Smooth muscle cell (in vitro differentiated cells): ENCODE measurements around the gene ABCC1. TPM values are rescaled to one million over a fixed set of nuclear protein-coding genes. Genes with fewer than 3 reads are reported as not detected.

ENCODE experiments used
- DNase-seq: peaks from one replicate; lab custom pipeline; 2025; ENCODE audit not compliant: unreplicated experiment; lab: John Stamatoyannopoulos, UW
- H2AFZ ChIP-seq: fragments of 200-600 bp; sonication (generic); 2 replicates; pipeline ENCODE4 v1.6.0; 2016; ENCODE audit warnings: antibody characterized with exemption, low read depth, mild to moderate bottlenecking
- H3F3A ChIP-seq: fragments of 200-600 bp; sonication (generic); 2 replicates; pipeline ENCODE4 v1.6.0; 2017; ENCODE audit warnings: antibody characterized with exemption, low read depth
- H3K27ac ChIP-seq: fragments of 200-600 bp; sonication (generic); 2 replicates; pipeline ENCODE4 v1.5.1; 2016; ENCODE audit warnings: low read depth, mild to moderate bottlenecking
- H3K27me3 ChIP-seq: fragments of 200-600 bp; sonication (generic); 2 replicates; pipeline ENCODE4 v1.6.1; 2016; ENCODE audit warnings: low read depth, mild to moderate bottlenecking
- H3K36me3 ChIP-seq: fragments of 200-600 bp; sonication (generic); 2 replicates; pipeline ENCODE4 v1.5.1; 2016; ENCODE audit warnings: low read depth
- H3K4me1 ChIP-seq: fragments of 200-600 bp; sonication (generic); 2 replicates; pipeline ENCODE4 v1.5.1; 2016; ENCODE audit warnings: low read depth
- H3K4me2 ChIP-seq: fragments of 200-600 bp; sonication (generic); 2 replicates; pipeline ENCODE4 v1.6.0; 2016; ENCODE audit warnings: mild to moderate bottlenecking
- H3K4me3 ChIP-seq: fragments of 200-600 bp; sonication (generic); 2 replicates; pipeline ENCODE4 v1.5.1; 2016; ENCODE audit warnings: mild to moderate bottlenecking
- H3K79me2 ChIP-seq: fragments of 200-600 bp; sonication (generic); 2 replicates; pipeline ENCODE4 v1.6.0; 2016; ENCODE audit warnings: low read depth, mild to moderate bottlenecking
- H3K9ac ChIP-seq: fragments of 200-600 bp; sonication (generic); 2 replicates; pipeline ENCODE4 v1.6.0; 2016; ENCODE audit warnings: low read depth
- H3K9me3 ChIP-seq: fragments of 200-600 bp; sonication (generic); replicated peaks from 2 replicates; pipeline ENCODE4 v1.5.1; 2016; ENCODE audit warnings: low read depth
- H4K20me1 ChIP-seq: fragments of 200-600 bp; sonication (generic); 2 replicates; pipeline ENCODE4 v1.6.0; 2016; ENCODE audit warnings: low read depth
- CTCF ChIP-seq: fragments of 200-600 bp; sonication (generic); IDR thresholded peaks from 2 replicates; pipeline ENCODE4 v1.5.1; 2017; ENCODE audit warnings: borderline replicate concordance, mild to moderate bottlenecking, antibody characterized with exemption; ENCODE audit not compliant: insufficient read depth, poor library complexity, severe bottlenecking
- WGBS: methylation state at CpG from one replicate; pipeline ENCODE4 v1.1.7; 2016; ENCODE audit warnings: low lambda C conversion rate; 5-methylcytosine and 5-hydroxymethylcytosine counted together
- polyA plus RNA-seq: library from polyadenylated mRNA; unstranded; fragments of >200 nt; fragmentation: Nextera tagmentation; extraction: Ambion mirVana; gene quantifications from 2 replicates; pipeline ENCODE4 v1.2.1, GENCODE V29; 2016
- total RNA-seq: library from RNA; depleted of rRNA; stranded (reverse); fragments of >200 nt; gene quantifications from 2 replicates; pipeline ENCODE4 v1.2.3, GENCODE V29; 2014

Gene ABCC1
- total and polyA plus RNA-seq, 2 experiments from 2014 or later: 10.2 to 22.7 TPM

GRCh38 chr16:16143931-16144330 lies 194.5 kb downstream of the ABCC1 start:
- Histone ChIP-seq H3F3A (no peaks in the 10 kb centered on the region), H3K27ac (no peak overlapping the region)

DNA sequence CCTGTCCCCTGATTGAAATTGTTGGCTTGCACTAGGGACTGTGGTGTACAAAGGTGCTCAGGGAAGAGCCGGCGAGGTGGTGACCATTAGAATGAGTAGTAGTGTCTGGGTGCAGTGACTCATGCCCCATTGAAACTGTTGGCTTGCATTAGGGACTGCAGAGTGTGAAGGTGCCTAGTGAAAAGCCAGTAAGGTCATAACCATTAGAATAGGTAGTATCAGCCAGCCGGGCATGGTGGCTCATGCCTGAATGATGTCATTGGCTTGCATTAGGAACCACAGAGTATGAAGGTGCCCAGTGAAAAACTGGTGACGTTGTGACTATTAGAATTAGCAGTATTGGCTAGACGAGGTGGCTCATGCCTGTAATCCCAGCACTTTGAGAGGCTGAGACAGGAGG lies 195.0 kb downstream of the ABCC1 start:
- no peak overlapping the region for H3K4me3 ChIP-seq
- no peaks in the 10 kb centered on the region for H3K9me3 ChIP-seq
- TF ChIP-seq CTCF: no peak
- no peak overlapping the region for H3K27ac ChIP-seq
- DNase-seq: no peak
- WGBS: 78% methylated on average over 5 of the region's 5 CpGs
- no peak overlapping the region for H2AFZ ChIP-seq
- H3K79me2 ChIP-seq: no peaks in the 10 kb centered on the region
- no peaks in the 10 kb centered on the region for H3K36me3 ChIP-seq
- H3K27me3 ChIP-seq: no peaks in the 10 kb centered on the region
- H3K4me2 ChIP-seq: no peak overlapping the region
- H4K20me1 ChIP-seq: no peaks in the 10 kb centered on the region
- no peaks in the 10 kb centered on the region for H3K4me1 ChIP-seq
- H3K9ac ChIP-seq: no peak overlapping the region
- no peaks in the 10 kb centered on the region for H3F3A ChIP-seq

More at GRCh38 chr16:16143931-16144330, 194.5 kb downstream of the ABCC1 start:
- Histone ChIP-seq H3K36me3 (no peaks in the 10 kb centered on the region), H2AFZ (no peak overlapping the region), H3K9me3 (no peaks in the 10 kb centered on the region), H4K20me1 (no peaks in the 10 kb centered on the region), H3K9ac (no peak overlapping the region), H3K4me3 (no peak overlapping the region), H3K4me1 (no peaks in the 10 kb centered on the region), H3K79me2 (no peaks in the 10 kb centered on the region), H3K4me2 (no peak overlapping the region), H3K27me3 (no peaks in the 10 kb centered on the region)
- no peak for DNase-seq
- 97% methylated on average over 8 of the region's 8 CpGs for WGBS
- no peak for TF ChIP-seq CTCF

DNA sequence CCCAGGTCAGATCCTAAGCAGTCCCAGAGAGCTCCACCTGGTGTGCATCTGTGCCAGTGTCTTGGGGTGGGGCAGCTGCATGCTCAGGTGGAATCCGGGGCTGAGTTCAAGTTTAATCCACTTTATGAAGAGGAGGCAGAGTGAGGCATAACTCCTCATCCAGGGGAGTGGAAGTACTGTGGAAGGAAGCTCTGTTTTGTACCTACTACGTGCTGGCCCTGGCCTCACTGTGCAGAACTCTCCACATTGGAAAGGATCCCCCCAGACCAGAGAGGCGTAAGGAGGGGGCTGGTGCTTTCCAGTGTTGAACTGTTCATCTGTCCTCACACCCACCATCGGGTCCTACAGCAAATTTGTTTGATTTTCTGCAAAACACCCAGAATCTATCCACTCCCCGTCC lies 195.9 kb downstream of the ABCC1 start:
- DNase-seq: no peak
- no peak for TF ChIP-seq CTCF
- H3K9me3 ChIP-seq: no peaks in the 10 kb centered on the region
- no peaks in the 10 kb centered on the region for H3F3A ChIP-seq
- no peak overlapping the region for H3K9ac ChIP-seq
- H3K4me2 ChIP-seq: no peak overlapping the region
- H3K36me3 ChIP-seq: no peaks in the 10 kb centered on the region
- H3K27me3 ChIP-seq: no peaks in the 10 kb centered on the region
- no peaks in the 10 kb centered on the region for H3K79me2 ChIP-seq
- 95% methylated on average over 5 of the region's 5 CpGs for WGBS
- no peak overlapping the region for H3K4me3 ChIP-seq
- H3K27ac ChIP-seq: no peak overlapping the region
- no peaks in the 10 kb centered on the region for H4K20me1 ChIP-seq
- H3K4me1 ChIP-seq: no peaks in the 10 kb centered on the region
- H2AFZ ChIP-seq: no peak overlapping the region
